Sigmoid colon (tissue), 3 donors: ENCODE data around the gene MEP1B.

Experiments used
- CTCF ChIP-seq, 4 experiments: fragments of 450-650 bp in 3 of 4; fragments of 200-600 bp in 1 of 4; IDR thresholded peaks; one replicate each; pipeline ENCODE4 v1.5.1; 2016 to 2019; ENCODE audit warnings: antibody characterized with exemption in 4 of 4, mild to moderate bottlenecking in 3 of 4, moderate library complexity in 2 of 4
- POLR2A ChIP-seq, 2 donors: fragments of 450-650 bp; IDR thresholded peaks; one replicate each; pipeline ENCODE4 v1.6.1; 2016; ENCODE audit warnings: antibody characterized with exemption in 2 of 2, mild to moderate bottlenecking in 2 of 2, moderate library complexity in 2 of 2

- no peak for TF ChIP-seq CTCF (IDR thresholded peaks at IDR 0.05)
- TF ChIP-seq POLR2A (IDR thresholded peaks at IDR 0.05), result no peak
Observed at GRCh38 chr18:32174719-32175118, 15.1 kb upstream of the MEP1B start.
